T-helper 1 cell treated with Interleukin-12 subunit alpha and Interleukin-12 subunit beta and Interleukin-4 antibody, amounts not matched to agents 30 μg/mL and 1 μg/mL, for 36 hours (primary cell): ENCODE data around the gene MRPS15.
"Not testable (repeated sequence)": the region's sequence is repeated elsewhere in the genome, so short reads cannot be mapped to it uniquely, and the experiment has no call there.

Experiments
- H3K27ac Mint-ChIP-seq: one replicate; pipeline ENCODE4 v1.8.0; 2021; ENCODE audit warnings: mild to moderate bottlenecking, mixed read lengths
- H3K27me3 Mint-ChIP-seq: one replicate; pipeline ENCODE4 v1.8.0; 2021; ENCODE audit warnings: low read depth, mixed read lengths
- H3K36me3 Mint-ChIP-seq: one replicate; pipeline ENCODE4 v1.8.0; 2021; ENCODE audit warnings: low read depth, mixed read lengths
- H3K4me1 Mint-ChIP-seq: one replicate; pipeline ENCODE4 v1.8.0; 2021; ENCODE audit warnings: low read depth, mixed read lengths
- H3K4me3 Mint-ChIP-seq: one replicate; pipeline ENCODE4 v1.8.0; 2021; ENCODE audit warnings: mild to moderate bottlenecking, moderate library complexity, mixed read lengths
- H3K9me3 Mint-ChIP-seq: one replicate; pipeline ENCODE4 v1.8.0; 2021; ENCODE audit warnings: mixed read lengths

The MRPS15 gene

GRCh38 chr1:36492491-36492890 is 28.3 kb upstream of the MRPS15 start:
- Mint-ChIP-seq H3K27ac (no peak overlapping the region), H3K4me1 (no peaks in the 10 kb centered on the region), H3K4me3 (no peak overlapping the region), H3K36me3 (no peaks in the 10 kb centered on the region), H3K27me3 (peaks cover 15% of the 10 kb centered on the region), H3K9me3 (no peaks in the 10 kb centered on the region)

GRCh38 chr1:36489258-36490051 is 25.3 kb upstream of the MRPS15 start:
- H3K27me3 Mint-ChIP-seq: peaks cover 18% of the 10 kb centered on the region
- not testable (repeated sequence) for H3K27ac Mint-ChIP-seq, H3K36me3 Mint-ChIP-seq, H3K9me3 Mint-ChIP-seq, H3K4me1 Mint-ChIP-seq, H3K4me3 Mint-ChIP-seq

GRCh38 chr1:36487906-36488305 is 23.7 kb upstream of the MRPS15 start:
- H3K27ac Mint-ChIP-seq: no peak overlapping the region
- no peaks in the 10 kb centered on the region for H3K36me3 Mint-ChIP-seq
- no peak overlapping the region for H3K4me3 Mint-ChIP-seq
- peaks cover 7% of the 10 kb centered on the region for H3K4me1 Mint-ChIP-seq
- peaks cover 17% of the 10 kb centered on the region for H3K27me3 Mint-ChIP-seq
- no peaks in the 10 kb centered on the region for H3K9me3 Mint-ChIP-seq

- H3K9me3 Mint-ChIP-seq, H3K36me3 Mint-ChIP-seq, H3K27ac Mint-ChIP-seq, H3K4me1 Mint-ChIP-seq, H3K4me3 Mint-ChIP-seq: not testable (repeated sequence)
- H3K27me3 Mint-ChIP-seq: peaks cover 17% of the 10 kb centered on the region
Measured at GRCh38 chr1:36487336-36487725, 23.1 kb upstream of the MRPS15 start.

GRCh38 chr1:36486439-36487335 is 22.5 kb upstream of the MRPS15 start:
- H3K27ac Mint-ChIP-seq: no peak overlapping the region

GRCh38 chr1:36486093-36486438 is 21.9 kb upstream of the MRPS15 start:
- no peaks in the 10 kb centered on the region for H3K9me3 Mint-ChIP-seq
- peaks cover 16% of the 10 kb centered on the region for H3K4me1 Mint-ChIP-seq
- no peak overlapping the region for H3K27ac Mint-ChIP-seq
- peaks cover 15% of the 10 kb centered on the region for H3K27me3 Mint-ChIP-seq
- H3K36me3 Mint-ChIP-seq: no peaks in the 10 kb centered on the region
- no peak overlapping the region for H3K4me3 Mint-ChIP-seq

More at GRCh38 chr1:36486439-36487335, 22.5 kb upstream of the MRPS15 start:
- Mint-ChIP-seq H3K27me3 (peaks cover 17% of the 10 kb centered on the region), H3K4me1 (peaks cover 15% of the 10 kb centered on the region), H3K36me3 (no peaks in the 10 kb centered on the region), H3K4me3 (no peak overlapping the region), H3K9me3 (no peaks in the 10 kb centered on the region)

- H3K4me1 Mint-ChIP-seq: peaks cover 23% of the 10 kb centered on the region
- H3K36me3 Mint-ChIP-seq: no peaks in the 10 kb centered on the region
- peaks cover 12% of the 10 kb centered on the region for H3K27me3 Mint-ChIP-seq
- H3K27ac Mint-ChIP-seq: no peak overlapping the region
- no peaks in the 10 kb centered on the region for H3K9me3 Mint-ChIP-seq
- H3K4me3 Mint-ChIP-seq: no peak overlapping the region
Measured at GRCh38 chr1:36484099-36484498, 19.9 kb upstream of the MRPS15 start.

- H3K4me1 Mint-ChIP-seq: peaks cover 23% of the 10 kb centered on the region
- H3K4me3 Mint-ChIP-seq: peak within 1 kb of the TSS; percentile 78
- peaks cover 12% of the 10 kb centered on the region for H3K27me3 Mint-ChIP-seq
- no peaks in the 10 kb centered on the region for H3K36me3 Mint-ChIP-seq
- H3K27ac Mint-ChIP-seq: peak within 1 kb of the TSS; percentile 84
- H3K9me3 Mint-ChIP-seq: no peaks in the 10 kb centered on the region
Measured at GRCh38 chr1:36482724-36483388, 18.7 kb upstream of the MRPS15 start, which contains the start of gene CSF3R. TSS of gene CSF3R (minus strand) at chr1:36482913. CDS start at chr1:36479496, 3,417 bp downstream.

- Mint-ChIP-seq H3K27me3 (peaks cover 12% of the 10 kb centered on the region), H3K36me3 (no peaks in the 10 kb centered on the region), H3K4me1 (peaks cover 23% of the 10 kb centered on the region), H3K4me3 (peak overlapping the region; percentile 78), H3K9me3 (no peaks in the 10 kb centered on the region), H3K27ac (peak overlapping the region; percentile 84)
Measured at GRCh38 chr1:36481771-36482723, 17.9 kb upstream of the MRPS15 start.

GRCh38 chr1:36481091-36481490 is 16.9 kb upstream of the MRPS15 start:
- H3K36me3 Mint-ChIP-seq: no peaks in the 10 kb centered on the region

GRCh38 chr1:36480161-36480560 is 16.0 kb upstream of the MRPS15 start:
- peaks cover 8% of the 10 kb centered on the region for H3K27me3 Mint-ChIP-seq
- peaks cover 17% of the 10 kb centered on the region for H3K4me1 Mint-ChIP-seq
- H3K9me3 Mint-ChIP-seq: no peaks in the 10 kb centered on the region
- no peak overlapping the region for H3K4me3 Mint-ChIP-seq
- H3K36me3 Mint-ChIP-seq: no peaks in the 10 kb centered on the region
- H3K27ac Mint-ChIP-seq: no peak overlapping the region

More at GRCh38 chr1:36481091-36481490, 16.9 kb upstream of the MRPS15 start:
- Mint-ChIP-seq H3K9me3 (no peaks in the 10 kb centered on the region), H3K4me3 (no peak overlapping the region), H3K27ac (peak overlapping the region; percentile 20), H3K4me1 (peaks cover 20% of the 10 kb centered on the region), H3K27me3 (peaks cover 10% of the 10 kb centered on the region)

GRCh38 chr1:36479505-36480051 is 15.4 kb upstream of the MRPS15 start:
- Mint-ChIP-seq H3K4me1 (peaks cover 19% of the 10 kb centered on the region), H3K36me3 (no peaks in the 10 kb centered on the region), H3K27me3 (peaks cover 6% of the 10 kb centered on the region), H3K4me3 (no peak overlapping the region), H3K9me3 (no peaks in the 10 kb centered on the region), H3K27ac (no peak overlapping the region)

- H3K4me1 Mint-ChIP-seq: peaks cover 30% of the 10 kb centered on the region
- not testable (repeated sequence) for H3K27me3 Mint-ChIP-seq, H3K9me3 Mint-ChIP-seq, H3K4me3 Mint-ChIP-seq, H3K27ac Mint-ChIP-seq, H3K36me3 Mint-ChIP-seq
Measured at GRCh38 chr1:36477615-36478014, 13.4 kb upstream of the MRPS15 start.
